HG03469 (cell line): ENCODE measurements around the gene SLC6A6.

ENCODE experiments used
- ATAC-seq: cut with Tn5 transposase; IDR thresholded peaks from one replicate; pipeline ENCODE4 v1.9.1; 2021; ENCODE audit warnings: mild to moderate bottlenecking, moderate library complexity, moderate number of reproducible peaks; ENCODE audit not compliant: unreplicated experiment

SLC6A6 gene

DNA sequence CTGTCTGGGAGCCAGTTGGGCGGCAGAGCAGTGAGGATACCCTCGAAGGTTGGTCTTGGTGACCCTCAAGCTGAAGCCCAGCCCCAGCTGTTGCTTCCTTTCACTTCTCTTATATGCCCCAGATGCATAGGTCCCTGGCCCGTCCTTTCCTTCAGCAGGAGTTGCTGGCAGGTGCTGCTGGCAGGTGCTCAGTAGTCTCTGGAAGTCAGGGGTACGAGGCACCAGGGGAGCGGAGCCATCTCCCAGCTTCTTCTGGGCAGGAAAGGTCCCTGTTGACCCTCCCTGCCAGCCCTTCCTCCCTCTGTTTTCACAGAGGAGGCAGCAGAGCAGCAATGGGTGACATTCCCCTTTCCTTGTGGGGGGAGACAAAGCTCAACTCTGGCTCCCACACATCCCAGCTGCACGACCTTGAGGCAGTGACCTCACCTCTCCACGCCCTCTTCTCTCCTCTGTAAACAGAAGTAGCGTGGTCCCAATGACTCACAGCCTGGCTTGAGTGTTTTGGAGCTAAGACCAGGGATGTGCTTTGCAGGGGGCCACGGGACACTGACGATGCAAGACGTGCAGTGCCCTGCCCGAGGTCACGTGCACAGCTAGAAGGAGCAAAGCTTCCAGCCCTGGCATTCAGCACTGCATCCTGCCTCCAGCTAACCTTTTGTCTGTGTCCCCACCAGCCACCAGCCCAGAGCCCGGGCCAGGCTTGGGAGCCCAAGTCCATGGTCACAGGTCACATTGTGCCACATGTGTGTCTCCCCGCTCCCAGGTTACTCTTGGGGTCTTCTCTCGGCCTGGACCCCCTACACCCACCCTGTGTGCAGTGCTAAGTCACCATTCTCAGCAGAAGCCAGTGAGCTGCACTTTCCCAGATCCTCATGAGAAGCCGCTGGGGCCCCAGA, 49.7 kb downstream of the SLC6A6 start:
- ATAC-seq, result no peak

DNA sequence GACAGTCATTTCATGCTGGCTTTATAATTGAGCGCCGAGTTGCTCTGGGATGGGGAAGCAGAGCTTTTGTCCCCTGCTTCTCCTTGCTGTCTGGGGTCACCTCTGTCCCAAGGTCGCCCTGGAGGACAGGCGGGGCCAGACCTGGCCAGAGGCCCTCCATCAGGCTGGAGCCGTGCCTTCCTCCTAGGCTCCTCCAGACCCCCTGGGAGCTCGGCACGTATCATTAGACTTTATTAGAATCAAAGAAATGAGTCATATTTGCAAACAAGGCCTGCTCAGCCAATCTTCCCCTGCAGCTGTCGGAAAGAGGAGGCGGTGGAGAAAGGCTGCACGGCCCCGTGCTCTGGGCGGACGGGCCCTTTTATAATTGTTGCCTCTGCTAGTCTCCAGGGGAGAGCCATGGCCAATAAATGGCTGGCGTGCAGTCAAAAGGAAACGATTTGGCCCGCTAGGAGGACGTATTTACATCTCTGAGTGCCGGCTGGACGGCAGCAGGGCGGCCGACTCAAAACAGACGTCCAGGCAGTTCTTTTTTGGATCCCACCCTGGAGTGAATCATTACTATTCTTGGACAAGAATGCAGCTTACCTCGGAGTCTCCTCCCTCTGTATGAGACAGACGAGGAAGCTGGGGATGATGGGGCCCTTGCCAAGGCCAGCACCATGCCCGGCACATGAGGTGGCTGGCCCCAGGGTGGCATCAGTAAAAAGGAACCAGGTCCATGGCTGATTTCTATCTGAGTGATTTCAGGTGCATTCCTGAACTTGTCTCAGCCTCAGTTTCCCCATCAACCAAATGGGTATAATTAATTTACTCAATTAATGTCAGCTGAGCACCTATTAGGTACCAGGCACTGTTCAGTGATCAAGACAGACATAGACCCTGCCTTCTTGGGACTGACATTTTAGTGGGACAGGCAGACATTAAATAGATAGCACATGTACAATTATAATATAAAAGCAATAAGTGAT, 50.6 kb downstream of the SLC6A6 start:
- no peak for ATAC-seq

DNA sequence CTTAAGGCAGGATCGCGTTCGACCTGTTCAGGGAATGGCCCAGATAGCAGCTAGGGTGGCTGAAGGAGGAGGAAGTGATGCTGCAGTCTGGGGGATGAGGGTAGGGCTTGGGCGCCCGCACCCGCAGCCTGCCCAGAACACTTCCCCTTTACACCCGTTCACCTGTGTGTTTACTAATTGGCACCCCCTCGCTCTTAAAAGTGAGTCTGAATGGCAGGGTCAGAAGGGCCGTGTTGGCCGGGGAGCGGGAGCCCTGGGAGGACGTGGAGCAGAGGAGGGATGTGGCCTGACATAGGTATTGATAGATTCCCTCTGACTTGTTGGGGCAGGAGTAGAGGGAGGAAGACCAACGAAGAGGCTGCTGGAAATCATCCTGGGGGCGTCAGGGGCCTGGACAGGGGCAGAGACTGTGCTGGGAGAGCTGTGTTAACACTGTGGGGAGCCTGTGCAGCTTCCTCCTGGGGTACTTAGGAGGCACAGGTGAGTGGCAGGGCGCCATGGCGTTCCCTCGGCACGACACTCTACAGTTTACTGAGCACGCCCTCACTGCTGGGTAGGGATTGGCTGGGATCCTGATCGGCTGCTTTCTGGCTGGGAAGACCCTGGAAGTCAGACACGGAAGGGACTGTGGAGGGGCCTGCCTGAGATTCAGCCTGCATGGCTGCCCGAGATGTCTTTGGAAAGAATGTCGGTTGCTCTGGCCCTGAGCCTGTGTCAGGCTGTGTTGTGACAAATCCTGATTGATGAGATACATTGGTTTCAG, 51.7 kb downstream of the SLC6A6 start:
- no peak for ATAC-seq

DNA sequence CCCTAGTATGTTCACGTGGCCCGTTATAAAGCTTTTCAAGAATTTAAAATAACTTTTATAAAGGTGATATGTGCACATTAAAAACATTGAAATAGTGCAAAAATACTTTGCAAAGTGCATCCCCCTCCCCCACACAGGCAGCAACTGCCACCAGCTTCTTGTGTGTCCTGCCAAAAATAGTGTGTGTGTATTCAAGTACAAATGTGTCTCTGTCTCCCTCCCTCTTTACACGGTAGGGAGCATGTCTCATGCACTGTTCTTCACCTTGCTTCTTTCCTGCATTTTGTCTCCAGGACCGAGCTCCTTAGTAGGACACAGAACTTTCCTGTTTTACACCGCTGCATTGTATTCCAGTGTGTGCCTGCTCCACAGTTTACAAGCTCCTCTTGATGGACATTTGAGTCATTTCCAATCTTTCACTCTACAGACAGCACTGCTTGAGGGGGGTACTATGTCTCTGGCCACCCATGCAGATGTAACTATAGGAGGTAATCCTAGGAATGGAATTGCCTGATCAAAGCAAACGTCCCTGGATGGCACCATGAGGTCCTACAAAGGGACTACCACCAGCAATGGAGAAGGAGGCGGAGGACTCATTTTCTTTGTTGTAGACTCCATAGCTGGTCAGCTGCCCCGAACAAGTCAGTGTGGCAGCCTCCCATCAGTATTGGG, 52.4 kb downstream of the SLC6A6 start:
- ATAC-seq, result no peak

DNA sequence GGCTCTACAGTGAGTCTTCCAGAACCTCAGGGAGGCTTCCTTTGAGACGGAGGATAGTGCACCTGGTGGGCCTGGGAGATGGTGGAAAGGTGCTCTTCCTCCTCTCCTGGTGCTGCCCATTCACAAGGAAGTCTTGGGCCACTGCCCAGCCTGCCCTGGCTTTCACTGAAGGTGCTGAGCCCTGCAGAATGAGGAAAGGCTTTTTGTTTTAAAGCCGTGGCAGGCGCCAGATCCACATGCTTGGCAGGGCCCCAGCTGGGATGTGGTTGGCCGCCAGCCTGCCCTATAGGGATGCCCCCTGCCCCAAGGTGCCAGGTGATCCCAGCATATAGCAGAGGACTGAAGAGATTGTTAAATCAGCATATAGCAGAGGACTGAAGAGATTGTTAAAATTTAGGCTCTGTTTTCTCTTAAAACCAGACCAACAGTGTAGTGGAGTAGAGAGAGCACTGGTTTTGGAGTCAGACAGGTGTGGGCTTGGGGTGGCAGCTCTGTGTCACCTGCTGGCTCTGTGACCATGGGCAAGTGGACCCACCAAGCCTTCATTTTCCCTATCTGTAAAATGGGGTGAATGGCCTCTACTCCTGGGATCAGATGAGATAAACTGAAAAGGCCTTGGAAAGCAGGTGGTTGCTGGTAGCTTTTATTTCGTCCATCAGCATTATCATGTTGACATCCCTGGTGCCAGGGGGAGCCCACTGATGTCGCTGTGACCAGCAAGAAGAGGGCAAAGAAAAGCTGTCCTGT, 53.3 kb downstream of the SLC6A6 start:
- no peak for ATAC-seq

DNA sequence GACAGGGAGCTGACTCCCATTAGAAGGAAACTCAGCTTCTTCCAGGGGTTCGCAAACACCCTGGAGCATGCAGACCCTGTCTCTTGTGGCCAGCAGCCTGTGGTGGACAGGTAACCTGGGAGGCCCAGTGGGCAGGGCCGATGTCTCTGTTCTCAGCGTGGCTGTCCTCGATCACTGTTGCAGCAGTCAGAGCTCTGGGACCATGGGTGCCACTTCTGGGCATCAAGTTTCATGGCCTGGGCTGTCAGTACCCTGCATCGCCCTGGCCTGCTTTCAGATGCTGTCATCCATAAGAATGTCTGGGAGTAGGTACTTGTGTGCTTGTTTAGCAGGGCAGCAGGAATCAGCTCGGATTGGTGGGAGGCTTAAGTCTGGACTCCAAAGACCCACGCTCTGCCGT, 54.4 kb downstream of the SLC6A6 start:
- ATAC-seq, result no peak

DNA sequence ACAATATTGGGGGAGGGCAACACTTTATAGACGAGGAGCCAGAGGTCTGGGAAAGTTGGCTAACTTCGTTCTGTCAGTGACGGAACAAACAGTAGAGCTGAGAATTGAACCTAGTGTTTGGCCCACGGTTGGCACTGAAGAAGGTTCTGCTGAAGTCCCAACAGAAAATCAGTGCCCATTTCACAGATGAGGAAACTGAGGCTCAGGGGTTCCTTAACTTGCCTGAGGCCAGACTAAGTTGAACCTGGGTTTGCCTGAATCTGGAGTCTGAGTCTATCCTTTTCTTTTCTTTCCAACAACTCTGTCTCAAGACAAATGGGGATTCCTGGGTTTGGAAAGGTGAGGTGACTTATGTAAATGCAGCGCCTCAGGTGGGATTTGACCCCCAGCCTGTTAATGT, 55.1 kb downstream of the SLC6A6 start:
- ATAC-seq, result no peak

DNA sequence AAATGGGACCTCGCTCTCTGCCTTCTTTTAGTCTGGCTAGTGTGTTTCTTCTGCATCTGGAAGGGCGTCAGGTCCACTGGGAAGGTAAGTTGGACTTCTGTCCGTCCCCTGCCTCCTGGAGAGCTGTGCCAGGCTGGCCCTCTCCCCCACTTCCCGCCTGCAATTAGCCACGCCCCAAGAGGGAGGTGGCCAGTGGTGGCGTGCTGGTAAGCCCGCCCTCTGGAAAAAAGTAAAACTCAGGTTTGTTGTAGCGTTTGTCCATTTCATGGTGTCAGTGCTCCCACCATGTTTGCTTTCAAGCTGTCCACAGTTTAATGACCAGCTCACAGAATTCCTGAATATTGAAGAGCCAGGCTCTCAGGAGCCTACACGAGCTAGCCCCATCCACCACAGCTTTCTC, 55.6 kb downstream of the SLC6A6 start:
- no peak for ATAC-seq

DNA sequence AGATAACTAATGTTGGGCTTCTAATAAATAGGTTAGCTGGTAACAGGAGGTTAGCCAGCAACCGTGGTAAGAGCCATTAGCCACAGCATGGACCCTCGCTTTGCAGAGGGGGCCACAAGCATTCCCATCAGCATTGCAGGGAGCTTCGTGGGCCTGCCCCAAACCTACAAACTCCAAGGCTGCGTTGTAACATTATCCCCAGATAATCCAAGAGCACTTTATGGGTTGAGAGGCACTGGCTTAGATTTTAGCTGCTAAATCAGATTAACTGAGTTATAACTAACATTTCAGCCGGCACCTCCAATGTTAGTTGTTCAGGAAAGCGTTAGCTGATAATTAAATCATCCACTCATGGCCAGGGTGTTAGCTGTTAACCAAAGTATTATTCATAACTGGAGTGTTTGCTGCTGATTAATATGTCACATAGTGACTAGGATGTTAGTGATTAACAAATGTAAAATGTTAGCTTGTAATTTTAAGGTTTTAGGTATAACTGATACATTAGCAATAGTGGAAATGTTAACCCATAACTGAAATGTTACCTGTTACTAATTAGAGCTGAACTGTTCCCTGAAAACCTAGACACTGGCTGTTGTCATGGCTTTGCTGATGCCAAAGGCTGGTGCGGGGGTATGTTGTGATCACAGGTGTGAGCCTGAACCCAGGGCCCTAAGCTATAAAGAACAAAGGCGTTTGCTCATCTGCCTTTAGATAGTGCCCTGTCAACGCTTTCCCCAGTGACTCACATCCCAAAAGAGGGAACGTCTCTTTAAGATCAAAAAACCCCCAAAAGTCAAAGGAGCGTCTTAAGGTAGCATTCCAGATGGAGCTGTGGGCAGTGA, 56.2 kb downstream of the SLC6A6 start:
- no peak for ATAC-seq

DNA sequence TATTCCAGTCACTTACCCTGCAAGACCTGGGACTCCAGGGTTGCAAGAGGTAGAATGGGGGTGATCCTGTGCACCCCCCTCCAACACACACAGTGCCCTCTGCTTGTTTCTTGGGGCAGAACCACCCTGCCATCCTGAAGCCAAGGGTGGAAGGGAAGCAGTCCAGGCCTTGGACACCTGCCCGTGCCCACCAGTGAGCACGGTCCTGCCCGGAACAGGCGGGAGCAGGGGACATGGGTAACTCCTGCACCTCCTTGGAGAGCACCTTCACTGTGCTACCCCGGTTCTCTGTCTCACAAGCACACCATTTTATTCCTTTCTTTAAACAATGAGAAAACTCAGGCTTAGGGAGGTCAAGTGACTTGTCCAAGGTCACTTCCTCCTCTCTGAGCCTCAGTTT, 57.0 kb downstream of the SLC6A6 start:
- no peak for ATAC-seq

DNA sequence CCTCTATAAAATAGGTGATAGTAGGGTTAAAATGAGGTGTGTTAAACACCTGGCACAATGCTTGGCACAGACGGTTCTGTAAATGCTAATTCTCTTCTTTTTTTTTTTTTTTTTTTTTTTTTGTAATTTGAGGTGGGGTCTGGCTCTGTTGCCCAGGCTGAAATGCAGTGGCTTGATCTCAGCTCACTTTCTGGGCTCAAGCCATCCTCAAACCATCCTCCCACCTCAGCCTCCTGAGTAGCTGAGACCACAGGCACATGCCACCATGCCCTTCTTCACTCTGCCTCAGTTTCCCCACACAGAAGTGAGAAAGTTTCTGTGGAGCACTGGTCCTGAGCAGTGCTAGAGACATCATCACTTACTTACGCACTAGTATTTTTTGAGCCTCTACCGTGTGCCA, 57.4 kb downstream of the SLC6A6 start:
- ATAC-seq, result no peak

DNA sequence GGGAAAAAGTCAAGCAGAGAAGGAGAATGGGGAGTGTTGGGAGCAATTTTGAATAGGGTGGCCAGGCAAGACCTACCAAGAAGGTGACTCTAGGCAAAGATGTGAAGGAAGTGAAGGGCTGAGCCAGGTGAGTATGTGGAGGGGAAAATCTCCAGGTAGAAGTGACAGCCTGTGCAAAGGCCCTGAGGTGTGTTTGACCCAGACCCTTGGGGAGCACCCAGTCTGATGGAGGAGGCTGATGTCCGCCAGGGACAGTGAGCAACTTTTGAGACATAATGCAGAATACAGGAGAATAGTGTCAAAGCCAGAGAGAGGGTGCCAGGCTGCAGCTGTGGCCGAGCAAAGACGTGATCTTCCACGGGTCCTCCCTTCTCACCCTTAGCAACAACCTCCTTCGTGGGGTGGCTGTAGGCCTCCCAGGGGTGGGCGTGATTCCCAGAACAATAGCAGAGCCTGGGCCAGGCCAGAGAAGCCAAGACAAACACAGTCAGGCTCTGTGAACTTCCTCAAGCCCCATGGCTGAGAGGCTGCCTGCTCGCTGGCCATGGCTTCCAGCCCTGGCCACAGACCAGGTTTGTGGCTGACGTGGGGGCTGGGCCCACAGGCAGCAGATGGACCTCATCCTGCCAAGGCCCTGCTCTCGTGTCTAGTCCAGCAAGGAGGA, 58.1 kb downstream of the SLC6A6 start:
- ATAC-seq, result no peak

DNA sequence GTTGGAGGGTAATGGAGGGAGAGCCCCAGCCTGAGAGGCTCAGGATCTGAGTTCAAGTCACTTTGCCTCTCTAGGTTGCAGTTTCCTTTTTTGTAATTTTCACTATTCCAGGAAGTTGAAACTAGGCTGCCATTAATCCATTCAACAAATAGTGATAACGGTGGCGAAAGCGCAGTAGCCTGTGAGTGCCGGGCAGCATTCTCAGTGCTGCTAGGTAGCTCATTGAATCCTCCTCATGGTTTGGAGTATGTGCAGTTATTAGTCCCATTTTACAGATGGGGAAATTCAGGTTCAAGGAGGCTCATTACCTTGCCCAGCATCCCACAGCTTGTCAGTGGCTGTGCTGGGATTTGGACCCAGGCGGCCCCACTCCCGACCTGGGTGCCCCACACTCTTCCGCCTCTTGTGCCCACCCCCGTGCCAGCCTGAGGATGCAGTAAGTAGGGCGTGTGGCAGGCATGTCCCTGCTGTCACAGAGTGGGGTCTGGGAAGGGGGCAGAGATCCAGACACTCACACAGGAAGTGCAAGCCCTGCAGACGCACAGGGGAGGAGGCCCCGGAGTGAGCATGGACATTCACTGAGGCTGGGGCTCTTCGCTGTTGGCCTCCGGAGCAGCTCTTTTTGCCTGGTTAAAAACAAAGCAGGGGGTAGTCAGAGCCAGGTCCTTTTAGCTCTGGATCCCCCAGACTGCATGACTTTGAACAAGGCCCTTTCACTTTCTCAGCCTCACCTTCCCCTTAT, 58.8 kb downstream of the SLC6A6 start:
- ATAC-seq, result no peak

DNA sequence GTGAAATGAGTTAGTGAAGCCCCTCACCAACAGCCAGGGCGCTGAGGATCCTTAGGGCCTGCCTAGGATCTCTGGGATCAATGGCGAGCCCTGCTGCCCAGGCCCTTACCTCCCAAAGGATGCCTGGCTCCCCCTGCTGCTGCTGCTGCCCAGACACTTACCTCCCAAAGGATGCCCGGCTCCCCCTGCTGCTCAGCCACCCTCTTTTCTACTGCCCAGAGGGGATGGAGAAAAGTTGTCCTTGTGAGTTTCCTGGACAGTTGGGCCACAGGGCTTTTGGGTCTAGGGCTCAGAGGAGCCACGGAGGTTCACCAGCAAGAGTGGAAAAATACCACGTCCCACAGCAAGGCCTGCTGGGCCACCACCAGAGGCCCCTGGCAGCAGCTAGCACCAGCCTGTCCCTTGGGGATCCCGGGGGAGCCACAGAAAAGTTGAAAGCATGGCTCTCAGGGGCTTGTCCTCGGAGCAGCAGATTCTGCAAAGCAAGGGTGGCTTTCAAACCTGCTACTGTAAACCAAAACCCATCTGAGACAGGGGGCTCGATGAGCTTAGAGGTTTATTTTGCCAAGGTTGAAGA, 59.4 kb downstream of the SLC6A6 start:
- no peak for ATAC-seq

DNA sequence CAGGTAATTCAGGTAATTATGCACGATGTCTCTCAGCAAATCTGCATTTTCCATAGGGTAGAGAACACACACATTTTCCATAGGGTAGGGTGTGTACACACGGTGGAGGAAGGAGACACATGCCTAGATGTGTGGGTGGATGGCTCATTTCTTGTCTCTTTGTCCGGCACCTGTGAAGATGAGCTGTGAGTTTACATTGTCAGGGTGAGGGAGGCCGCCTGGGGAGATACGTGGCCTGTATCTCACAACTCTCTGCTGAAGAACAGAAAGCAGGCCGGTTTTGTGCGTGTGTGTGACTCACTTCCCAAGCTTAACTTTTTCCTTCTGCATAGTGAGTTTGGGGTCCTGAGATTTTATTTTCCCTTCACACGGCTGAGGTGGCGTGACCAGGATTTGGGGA, 60.3 kb downstream of the SLC6A6 start:
- no peak for ATAC-seq

DNA sequence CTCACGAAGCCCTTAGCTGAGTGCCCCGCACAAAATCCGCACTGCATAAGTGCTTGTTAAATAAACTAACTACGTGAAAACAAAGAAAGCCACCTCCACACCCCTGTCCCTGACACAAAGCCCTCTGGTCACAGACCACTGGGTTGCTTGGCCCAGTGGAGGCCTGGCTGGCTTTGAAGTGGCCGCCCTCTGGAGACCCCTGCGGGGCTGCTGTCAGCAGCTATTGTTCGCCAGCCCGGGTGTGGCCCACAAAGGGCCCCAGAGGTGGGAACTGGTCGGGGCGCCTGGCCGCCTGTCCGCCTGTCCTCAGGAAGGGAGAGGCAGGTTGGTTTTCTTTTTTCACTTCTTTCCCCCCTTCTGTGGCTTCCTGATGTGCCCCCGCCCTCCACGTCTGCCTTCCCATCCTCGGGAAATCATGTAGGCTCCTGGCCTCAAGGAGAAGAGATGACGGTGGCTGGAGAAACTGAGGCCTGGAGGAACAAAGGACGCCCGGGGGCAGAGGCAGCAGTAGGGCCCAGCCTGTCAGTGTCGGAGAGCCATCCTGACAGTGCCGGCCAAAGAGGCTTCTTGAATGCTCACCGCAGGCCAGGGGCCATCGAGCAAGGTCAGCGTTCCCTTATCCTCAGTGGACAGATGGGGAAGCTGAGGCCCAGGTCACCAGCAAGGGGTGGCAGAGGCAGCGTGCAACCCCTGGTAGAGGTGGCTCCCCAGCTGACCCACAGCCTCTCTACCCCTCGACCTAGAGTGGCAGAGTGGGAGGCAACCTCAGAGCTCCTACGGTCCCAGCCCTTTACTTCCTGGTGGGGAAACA, 61.1 kb downstream of the SLC6A6 start:
- no peak for ATAC-seq

DNA sequence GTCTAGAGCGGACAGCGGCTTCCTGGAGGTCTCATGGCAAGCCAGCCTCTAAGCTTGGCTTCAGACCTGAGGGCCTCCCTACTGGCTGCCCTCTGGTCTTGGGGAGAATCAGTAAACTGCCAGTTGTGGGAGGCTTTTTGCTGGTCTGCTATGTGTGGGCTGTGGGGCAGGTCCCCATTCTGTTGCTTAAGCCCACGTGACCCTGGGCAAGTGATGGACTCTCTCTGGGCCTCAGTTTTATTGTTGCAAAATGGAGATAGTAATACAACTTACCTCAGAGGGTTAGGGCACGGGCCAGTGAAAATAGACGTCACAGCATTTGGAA, 61.7 kb downstream of the SLC6A6 start:
- no peak for ATAC-seq
